Activated T-helper 17 cell treated with anti-CD3 and anti-CD28 coated beads, Interleukin-2, amount 50 U/mL, for 72 hours (primary cell): ENCODE measurements around the gene ECE2. TPM values are rescaled to one million over a fixed set of nuclear protein-coding genes. Genes with fewer than 3 reads are reported as not detected.

Source experiments
- ATAC-seq: fragments of 150-1000 bp; cut with Tn5 transposase; replicated peaks from 2 replicates; pipeline ENCODE4 v1.10.0; 2021; ENCODE audit warnings: mild to moderate bottlenecking, moderate library complexity
- H3K27ac Mint-ChIP-seq: one replicate; pipeline ENCODE4 v1.8.0; 2022; ENCODE audit warnings: mixed read lengths
- H3K27me3 Mint-ChIP-seq: one replicate; pipeline ENCODE4 v1.8.0; 2022; ENCODE audit warnings: mixed read lengths
- H3K36me3 Mint-ChIP-seq: one replicate; pipeline ENCODE4 v1.8.0; 2022; ENCODE audit warnings: low read depth, mild to moderate bottlenecking, mixed read lengths
- H3K4me1 Mint-ChIP-seq: one replicate; pipeline ENCODE4 v1.8.0; 2022; ENCODE audit warnings: mixed read lengths
- H3K4me3 Mint-ChIP-seq: one replicate; pipeline ENCODE4 v1.8.0; 2022; ENCODE audit warnings: mild to moderate bottlenecking, mixed read lengths
- H3K9me3 Mint-ChIP-seq: one replicate; pipeline ENCODE4 v1.8.0; 2022; ENCODE audit warnings: mixed read lengths
- total RNA-seq, 2 donors: library from RNA; stranded (reverse); gene quantifications; one replicate each; pipeline ENCODE4 v1.2.3, GENCODE V29; 2022

Gene ECE2
- total RNA-seq, 2 donors from 2014 or later = not detected

DNA sequence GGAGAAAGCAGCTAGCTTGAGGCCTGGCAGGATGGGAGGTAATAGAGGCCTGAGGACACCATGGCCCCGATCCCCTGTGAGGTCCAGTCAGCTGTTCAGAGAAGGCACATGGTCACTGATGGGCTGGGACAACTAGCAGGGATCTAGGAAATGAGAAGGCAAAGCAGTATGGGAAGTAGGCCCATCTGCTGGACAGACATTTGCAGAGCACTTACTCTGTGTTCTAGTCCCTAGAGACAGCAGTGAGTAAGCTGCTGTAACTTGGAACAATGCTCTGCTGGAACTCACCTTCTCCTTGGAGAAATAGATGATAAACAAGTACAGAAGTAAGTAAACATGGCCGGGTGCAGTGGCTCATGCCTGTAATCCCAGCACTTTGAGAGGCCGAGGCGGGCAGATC is 7.1 kb downstream of the ECE2 start:
- Mint-ChIP-seq H3K9me3 (no peaks in the 10 kb centered on the region), H3K4me1 (peaks cover 3% of the 10 kb centered on the region), H3K27me3 (peaks cover 16% of the 10 kb centered on the region), H3K27ac (no peak overlapping the region), H3K4me3 (no peak overlapping the region), H3K36me3 (no peaks in the 10 kb centered on the region)
- no peak for ATAC-seq

DNA sequence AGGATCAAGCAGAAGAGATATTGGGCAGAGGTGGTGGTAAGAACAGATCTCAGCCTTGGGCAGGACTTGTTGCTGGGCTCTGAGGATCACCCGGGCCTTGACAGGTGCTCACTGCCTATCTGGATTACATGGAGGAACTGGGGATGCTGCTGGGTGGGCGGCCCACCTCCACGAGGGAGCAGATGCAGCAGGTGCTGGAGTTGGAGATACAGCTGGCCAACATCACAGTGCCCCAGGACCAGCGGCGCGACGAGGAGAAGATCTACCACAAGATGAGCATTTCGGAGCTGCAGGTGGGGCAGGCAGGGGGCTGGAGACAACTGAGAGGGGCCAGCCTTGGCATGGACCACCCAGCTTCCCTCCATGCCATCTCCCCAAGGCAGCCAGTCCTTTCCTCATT is 7.9 kb downstream of the ECE2 start:
- Mint-ChIP-seq H3K9me3 (no peaks in the 10 kb centered on the region), H3K27me3 (peaks cover 13% of the 10 kb centered on the region), H3K4me3 (no peak overlapping the region), H3K4me1 (peaks cover 3% of the 10 kb centered on the region), H3K27ac (no peak overlapping the region), H3K36me3 (no peaks in the 10 kb centered on the region)
- no peak for ATAC-seq

DNA sequence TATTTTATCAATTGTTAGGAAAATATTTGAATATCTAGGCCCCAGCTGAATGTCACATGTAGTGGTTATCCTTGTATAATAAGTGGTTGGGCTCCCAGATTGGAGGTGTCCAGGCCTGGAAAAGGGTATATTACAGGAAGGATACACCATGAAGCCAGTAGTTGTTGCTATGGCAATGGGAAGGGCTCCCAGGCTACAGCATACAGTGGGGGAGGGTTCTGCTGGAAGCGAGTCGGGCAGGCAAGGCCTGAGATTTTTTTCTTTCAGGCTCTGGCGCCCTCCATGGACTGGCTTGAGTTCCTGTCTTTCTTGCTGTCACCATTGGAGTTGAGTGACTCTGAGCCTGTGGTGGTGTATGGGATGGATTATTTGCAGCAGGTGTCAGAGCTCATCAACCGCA is 8.9 kb downstream of the ECE2 start:
- ATAC-seq = peak; percentile 66
- Mint-ChIP-seq H3K4me1 (peaks cover 3% of the 10 kb centered on the region), H3K4me3 (no peak overlapping the region), H3K9me3 (no peaks in the 10 kb centered on the region), H3K27me3 (peaks cover 11% of the 10 kb centered on the region), H3K36me3 (no peaks in the 10 kb centered on the region), H3K27ac (no peak overlapping the region)

- Mint-ChIP-seq H3K4me1 (no peaks in the 10 kb centered on the region), H3K4me3 (no peak overlapping the region), H3K27ac (no peak overlapping the region), H3K27me3 (peaks cover 11% of the 10 kb centered on the region), H3K36me3 (no peaks in the 10 kb centered on the region), H3K9me3 (no peaks in the 10 kb centered on the region)
- peak; percentile 82 for ATAC-seq
These were observed 13.7 kb downstream of the ECE2 start for GRCh38 chr3:184289426-184289938.

DNA sequence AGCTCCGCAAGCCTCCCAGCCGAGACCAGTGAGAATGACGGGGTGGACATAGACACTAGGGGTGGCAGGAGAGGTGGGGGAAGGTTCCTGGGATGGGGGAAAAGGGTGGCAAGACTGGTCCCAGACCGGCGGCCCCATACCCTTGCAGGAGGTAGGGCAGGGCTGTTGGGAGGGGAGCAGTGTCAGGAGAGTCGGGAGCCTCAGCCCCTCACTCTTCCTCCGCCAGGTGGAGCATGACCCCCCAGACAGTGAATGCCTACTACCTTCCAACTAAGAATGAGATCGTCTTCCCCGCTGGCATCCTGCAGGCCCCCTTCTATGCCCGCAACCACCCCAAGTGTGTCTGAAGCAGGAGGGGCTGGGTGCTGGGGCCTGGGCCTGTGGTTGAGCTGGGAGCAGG is 14.5 kb downstream of the ECE2 start:
- Mint-ChIP-seq H3K9me3 (no peaks in the 10 kb centered on the region), H3K4me1 (no peaks in the 10 kb centered on the region), H3K27ac (no peak overlapping the region), H3K4me3 (no peak overlapping the region), H3K36me3 (no peaks in the 10 kb centered on the region), H3K27me3 (peaks cover 9% of the 10 kb centered on the region)
- no peak for ATAC-seq

GRCh38 chr3:184291044-184291737 is 15.4 kb downstream of the ECE2 start:
- Mint-ChIP-seq H3K4me1 (no peaks in the 10 kb centered on the region), H3K9me3 (no peaks in the 10 kb centered on the region), H3K36me3 (no peaks in the 10 kb centered on the region), H3K27ac (no peak overlapping the region), H3K4me3 (no peak overlapping the region), H3K27me3 (peaks cover 2% of the 10 kb centered on the region)
- ATAC-seq = no peak

GRCh38 chr3:184291738-184292445 is 16.1 kb downstream of the ECE2 start:
- Mint-ChIP-seq H3K27ac (no peak overlapping the region), H3K4me3 (no peak overlapping the region), H3K4me1 (no peaks in the 10 kb centered on the region), H3K9me3 (no peaks in the 10 kb centered on the region), H3K27me3 (no peaks in the 10 kb centered on the region), H3K36me3 (no peaks in the 10 kb centered on the region)
- ATAC-seq = no peak

GRCh38 chr3:184295771-184296170 is 19.9 kb downstream of the ECE2 start:
- Mint-ChIP-seq H3K36me3 (peaks cover 15% of the 10 kb centered on the region), H3K9me3 (no peaks in the 10 kb centered on the region), H3K27ac (no peak overlapping the region), H3K27me3 (no peaks in the 10 kb centered on the region), H3K4me1 (peaks cover 9% of the 10 kb centered on the region), H3K4me3 (no peak overlapping the region)
- no peak for ATAC-seq

DNA sequence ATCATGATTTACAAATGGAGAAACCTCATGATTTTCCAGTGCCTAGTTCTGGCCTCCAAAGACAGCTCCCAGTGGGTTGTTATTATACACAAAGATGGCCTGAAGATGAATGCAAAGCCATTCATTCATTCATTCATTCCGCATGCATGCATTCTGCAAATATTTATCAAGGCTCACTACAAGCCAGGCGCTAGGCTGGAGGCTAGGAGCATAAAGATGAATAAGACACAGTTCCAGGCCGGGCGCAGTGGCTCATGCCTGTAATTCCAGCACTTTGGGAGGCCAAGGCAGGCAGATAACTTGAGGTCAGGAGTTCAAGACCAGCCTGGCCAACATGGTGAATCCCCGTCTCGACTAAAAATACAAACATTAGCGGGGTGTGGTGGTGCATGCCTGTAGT is 20.8 kb downstream of the ECE2 start:
- H3K4me1 Mint-ChIP-seq = peaks cover 9% of the 10 kb centered on the region
- H3K4me3 Mint-ChIP-seq = no peak overlapping the region
- no peak overlapping the region for H3K27ac Mint-ChIP-seq
- no peaks in the 10 kb centered on the region for H3K9me3 Mint-ChIP-seq
- ATAC-seq = no peak
- no peaks in the 10 kb centered on the region for H3K27me3 Mint-ChIP-seq
- peaks cover 23% of the 10 kb centered on the region for H3K36me3 Mint-ChIP-seq

- no peaks in the 10 kb centered on the region for H3K9me3 Mint-ChIP-seq
- ATAC-seq = peak; percentile 95
- H3K36me3 Mint-ChIP-seq = peaks cover 46% of the 10 kb centered on the region
- peak within 1 kb of the TSS; percentile 95 for H3K27ac Mint-ChIP-seq
- H3K4me1 Mint-ChIP-seq = peaks cover 9% of the 10 kb centered on the region
- H3K4me3 Mint-ChIP-seq = peak within 1 kb of the TSS; percentile 98
- no peaks in the 10 kb centered on the region for H3K27me3 Mint-ChIP-seq
These were observed 23.1 kb downstream of the ECE2 start, which contains the start of gene PSMD2 for GRCh38 chr3:184298759-184299487. PSMD2 (plus strand) TSS chr3:184299241; CDS start chr3:184299267, 26 bp downstream.

DNA sequence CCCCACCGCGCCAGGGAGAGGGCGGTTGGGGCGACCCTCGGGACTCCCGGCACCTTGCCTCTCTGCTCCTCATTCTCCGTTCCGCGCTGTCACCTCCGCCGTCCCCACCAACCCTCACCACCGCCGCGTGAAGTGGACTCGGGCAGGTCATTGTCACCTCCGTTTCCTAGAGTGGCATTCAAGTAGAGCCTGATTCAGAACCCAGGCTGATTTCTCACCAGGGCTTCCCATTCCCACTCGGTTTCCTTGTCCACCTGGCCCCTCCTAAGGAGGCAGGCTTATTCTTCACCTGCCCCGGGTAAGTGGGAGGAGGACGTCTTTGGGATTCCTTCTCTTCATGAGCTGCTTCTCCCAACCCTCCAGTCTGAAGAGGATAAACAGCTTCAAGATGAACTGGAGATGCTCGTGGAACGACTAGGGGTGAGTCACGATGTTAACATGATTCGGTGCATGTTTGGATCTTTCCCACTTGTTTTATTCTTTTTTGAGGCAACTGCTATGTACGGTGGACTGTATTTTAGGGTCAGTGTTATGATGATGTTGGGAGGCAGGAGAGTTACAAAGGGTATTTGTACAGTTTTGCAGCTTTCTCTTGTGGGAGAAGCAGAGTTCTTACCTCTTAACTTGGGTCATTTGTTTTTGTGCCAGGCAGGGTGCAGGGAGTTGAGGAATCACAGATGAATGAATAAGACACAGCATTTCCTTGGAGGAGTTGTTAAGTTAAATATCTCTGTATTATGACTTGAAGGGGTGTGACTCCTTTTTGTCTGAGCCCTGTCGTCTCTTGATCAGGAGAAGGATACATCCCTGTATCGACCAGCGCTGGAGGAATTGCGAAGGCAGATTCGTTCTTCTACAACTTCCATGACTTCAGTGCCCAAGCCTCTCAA is 23.9 kb downstream of the ECE2 start:
- ATAC-seq = no peak
- peak overlapping the region; percentile 95 for H3K27ac Mint-ChIP-seq
- no peaks in the 10 kb centered on the region for H3K9me3 Mint-ChIP-seq
- peaks cover 54% of the 10 kb centered on the region for H3K36me3 Mint-ChIP-seq
- peak overlapping the region; percentile 98 for H3K4me3 Mint-ChIP-seq
- H3K27me3 Mint-ChIP-seq = no peaks in the 10 kb centered on the region
- H3K4me1 Mint-ChIP-seq = peaks cover 9% of the 10 kb centered on the region

DNA sequence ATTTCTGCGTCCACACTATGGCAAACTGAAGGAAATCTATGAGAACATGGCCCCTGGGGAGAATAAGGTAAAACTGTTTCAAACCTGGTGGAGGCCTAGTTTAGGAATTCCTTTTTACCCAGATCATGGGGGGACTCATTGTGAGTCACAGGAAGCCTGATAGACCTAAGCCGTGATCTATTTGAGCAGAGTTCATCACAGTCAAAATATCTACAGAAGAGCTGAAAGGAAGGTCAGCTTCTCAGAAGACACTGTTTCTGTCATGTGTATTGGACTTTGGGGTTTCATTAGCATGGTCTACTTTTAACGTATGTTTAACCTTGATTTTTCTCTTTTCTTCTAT is 24.5 kb downstream of the ECE2 start:
- H3K36me3 Mint-ChIP-seq = peaks cover 60% of the 10 kb centered on the region
- peak overlapping the region; percentile 95 for H3K27ac Mint-ChIP-seq
- H3K9me3 Mint-ChIP-seq = no peaks in the 10 kb centered on the region
- H3K27me3 Mint-ChIP-seq = no peaks in the 10 kb centered on the region
- H3K4me3 Mint-ChIP-seq = peak overlapping the region; percentile 98
- ATAC-seq = no peak
- H3K4me1 Mint-ChIP-seq = peaks cover 9% of the 10 kb centered on the region

DNA sequence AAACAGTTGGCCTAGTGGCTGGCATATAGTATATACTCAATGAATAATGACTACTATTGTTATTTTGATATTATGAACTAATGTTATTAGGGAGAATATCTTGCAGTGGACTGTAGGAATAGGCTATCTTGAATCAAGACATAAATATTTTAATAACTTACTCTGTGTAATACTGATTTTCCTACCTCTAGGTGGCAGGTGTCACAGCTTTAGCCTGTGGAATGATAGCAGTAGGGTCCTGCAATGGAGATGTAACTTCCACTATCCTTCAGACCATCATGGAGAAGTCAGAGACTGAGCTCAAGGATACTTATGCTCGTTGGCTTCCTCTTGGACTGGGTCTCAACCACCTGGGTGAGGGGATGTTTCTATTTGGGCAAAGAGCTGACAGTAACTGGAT is 29.8 kb downstream of the ECE2 start:
- ATAC-seq = no peak
- Mint-ChIP-seq H3K27me3 (no peaks in the 10 kb centered on the region), H3K36me3 (peaks cover 96% of the 10 kb centered on the region), H3K27ac (no peak overlapping the region), H3K4me3 (no peak overlapping the region), H3K9me3 (no peaks in the 10 kb centered on the region), H3K4me1 (no peaks in the 10 kb centered on the region)
